Naive B cell (primary cell): Measurements from ENCODE around the gene VPS8. TPM values are rescaled to one million over a fixed set of nuclear protein-coding genes. Genes with fewer than 3 reads are reported as not detected.
"Not testable (repeated sequence)": the region's sequence is repeated elsewhere in the genome, so short reads cannot be mapped to it uniquely, and the experiment has no call there.

Experiments used
- ATAC-seq, 2 donors: fragments of 150-1000 bp; cut with Tn5 transposase; 2 replicates each; pipeline ENCODE4 v1.10.0; 2021; ENCODE audit warnings: low read depth in 2 of 2, mild to moderate bottlenecking in 2 of 2, moderate library complexity in 2 of 2
- DNase-seq: peaks from one replicate; pipeline ENCODE4 v3.0.0; 2022
- H3K27ac Mint-ChIP-seq, 6 donors: one replicate each; pipeline ENCODE4 v1.8.0; 2020 to 2022; ENCODE audit warnings: mild to moderate bottlenecking in 6 of 6, mixed read lengths in 6 of 6, moderate library complexity in 5 of 6, inconsistent platforms in 2 of 6
- H3K27me3 Mint-ChIP-seq, 3 donors: one replicate each; pipeline ENCODE4 v1.8.0; 2021 to 2022; ENCODE audit warnings: mixed read lengths in 3 of 3, mild to moderate bottlenecking in 1 of 3
- H3K36me3 Mint-ChIP-seq, 2 donors: one replicate each; pipeline ENCODE4 v1.8.0; 2020 to 2022; ENCODE audit warnings: mixed read lengths in 2 of 2, inconsistent platforms in 1 of 2, mild to moderate bottlenecking in 1 of 2
- H3K4me1 Mint-ChIP-seq, 3 donors: one replicate each; pipeline ENCODE4 v1.8.0; 2020 to 2022; ENCODE audit warnings: mixed read lengths in 3 of 3, inconsistent platforms in 1 of 3, mild to moderate bottlenecking in 1 of 3, moderate library complexity in 1 of 3
- H3K4me3 Mint-ChIP-seq, 8 donors: one replicate each; pipeline ENCODE4 v1.8.0; 2020 to 2022; ENCODE audit warnings: mild to moderate bottlenecking in 8 of 8, mixed read lengths in 8 of 8, moderate library complexity in 8 of 8, inconsistent platforms in 2 of 8
- H3K9me3 Mint-ChIP-seq, 7 donors: one replicate each; pipeline ENCODE4 v1.8.0; 2020 to 2022; ENCODE audit warnings: mixed read lengths in 7 of 7, mild to moderate bottlenecking in 5 of 7, inconsistent platforms in 2 of 7, moderate library complexity in 1 of 7
- polyA plus RNA-seq, 6 donors: library from polyadenylated mRNA; unstranded; fragments of 300-500 nt; fragmentation: Illumina TruSeq; gene quantifications; one replicate each; pipeline ENCODE4 v1.2.3, GENCODE V29; 2021; ENCODE audit warnings: low read depth in 6 of 6

The VPS8 gene
- polyA plus RNA-seq, 6 donors from 2014 or later, result 19.4 to 33.2 (median 23.7) TPM

- ATAC-seq (peak in 1 of 2 donors; percentile 44), DNase-seq (peak; percentile 5)
- H3K4me3 Mint-ChIP-seq, result no peak overlapping the region
- H3K27me3 Mint-ChIP-seq, result no peaks in the 10 kb centered on the region
- H3K9me3 Mint-ChIP-seq, result no peaks in the 10 kb centered on the region
- H3K36me3 Mint-ChIP-seq, result peaks cover 7 to 21% of the 10 kb centered on the region in 2 donors
- H3K4me1 Mint-ChIP-seq, result no peaks in the 10 kb centered on the region
- H3K27ac Mint-ChIP-seq, result peak overlapping the region in 2 of 6 donors; percentile 31 to 41
These were observed 63.0 kb downstream of the VPS8 start for GRCh38 chr3:184874709-184875644.

GRCh38 chr3:184880276-184881019 lies 68.5 kb downstream of the VPS8 start:
- peaks cover 25 to 40% of the 10 kb centered on the region in 2 donors for H3K36me3 Mint-ChIP-seq
- no peak overlapping the region for H3K27ac Mint-ChIP-seq
- ATAC-seq, result no peak
- no peak for DNase-seq
- no peak overlapping the region for H3K4me3 Mint-ChIP-seq
- peaks cover 0 to 2% (median 0%) of the 10 kb centered on the region in 7 donors for H3K9me3 Mint-ChIP-seq
- peaks cover 8 to 16% (median 12%) of the 10 kb centered on the region in 3 donors for H3K4me1 Mint-ChIP-seq
- H3K27me3 Mint-ChIP-seq, result no peaks in the 10 kb centered on the region

GRCh38 chr3:184884359-184885017 lies 72.5 kb downstream of the VPS8 start:
- no peak overlapping the region for H3K4me3 Mint-ChIP-seq
- H3K9me3 Mint-ChIP-seq, result peaks cover 0 to 2% (median 0%) of the 10 kb centered on the region in 7 donors
- peak; percentile 42 to 76 for ATAC-seq
- H3K4me1 Mint-ChIP-seq, result peaks cover 8 to 16% (median 12%) of the 10 kb centered on the region in 3 donors
- DNase-seq, result peak; percentile 14
- peaks cover 15 to 48% of the 10 kb centered on the region in 2 donors for H3K36me3 Mint-ChIP-seq
- no peaks in the 10 kb centered on the region for H3K27me3 Mint-ChIP-seq
- H3K27ac Mint-ChIP-seq, result peak overlapping the region in 5 of 6 donors; percentile 34 to 76 (median 49)

GRCh38 chr3:184885112-184885511 lies 73.1 kb downstream of the VPS8 start:
- Mint-ChIP-seq H3K4me3 (no peak overlapping the region), H3K36me3 (peaks cover 17 to 49% of the 10 kb centered on the region in 2 donors), H3K9me3 (peaks cover 0 to 2% (median 0%) of the 10 kb centered on the region in 7 donors), H3K27me3 (no peaks in the 10 kb centered on the region), H3K27ac (peak overlapping the region in 2 of 6 donors; percentile 34 to 76), H3K4me1 (peaks cover 8 to 16% (median 12%) of the 10 kb centered on the region in 3 donors)
- DNase-seq (no peak), ATAC-seq (no peak)

- Mint-ChIP-seq H3K4me3 (no peak overlapping the region), H3K36me3 (peaks cover 17 to 39% of the 10 kb centered on the region in 2 donors), H3K27me3 (no peaks in the 10 kb centered on the region), H3K9me3 (peaks cover 0 to 2% (median 0%) of the 10 kb centered on the region in 7 donors), H3K4me1 (peaks cover 8 to 16% (median 12%) of the 10 kb centered on the region in 3 donors), H3K27ac (no peak overlapping the region)
- ATAC-seq (no peak), DNase-seq (no peak)
These were observed 75.6 kb downstream of the VPS8 start for GRCh38 chr3:184887574-184887973.

- Mint-ChIP-seq H3K27me3 (no peaks in the 10 kb centered on the region), H3K9me3 (no peaks in the 10 kb centered on the region), H3K4me3 (no peak overlapping the region), H3K27ac (no peak overlapping the region), H3K36me3 (peaks cover 7 to 21% of the 10 kb centered on the region in 2 donors), H3K4me1 (peaks cover 6 to 8% (median 7%) of the 10 kb centered on the region in 3 donors)
- no peak for DNase-seq
- no peak for ATAC-seq
These were observed 77.4 kb downstream of the VPS8 start for GRCh38 chr3:184889312-184889904.

- no peaks in the 10 kb centered on the region for H3K27me3 Mint-ChIP-seq
- H3K4me3 Mint-ChIP-seq, result no peak overlapping the region
- no peaks in the 10 kb centered on the region for H3K9me3 Mint-ChIP-seq
- DNase-seq (no peak), ATAC-seq (no peak)
- H3K4me1 Mint-ChIP-seq, result no peaks in the 10 kb centered on the region
- no peak overlapping the region for H3K27ac Mint-ChIP-seq
- H3K36me3 Mint-ChIP-seq, result peaks cover 6 to 8% of the 10 kb centered on the region in 2 donors
These were observed 82.1 kb downstream of the VPS8 start for GRCh38 chr3:184894051-184894450.

- Mint-ChIP-seq H3K36me3 (peaks cover 0 to 8% of the 10 kb centered on the region in 2 donors), H3K4me1 (no peaks in the 10 kb centered on the region), H3K9me3 (no peaks in the 10 kb centered on the region), H3K27me3 (no peaks in the 10 kb centered on the region), H3K27ac (no peak overlapping the region), H3K4me3 (no peak overlapping the region)
- DNase-seq (no peak), ATAC-seq (no peak)
These were observed 83.4 kb downstream of the VPS8 start for GRCh38 chr3:184895350-184895749.

- Mint-ChIP-seq H3K4me3 (no peak overlapping the region), H3K9me3 (no peaks in the 10 kb centered on the region), H3K27ac (no peak overlapping the region), H3K27me3 (no peaks in the 10 kb centered on the region), H3K4me1 (no peaks in the 10 kb centered on the region), H3K36me3 (peaks cover 0 to 8% of the 10 kb centered on the region in 2 donors)
- no peak for ATAC-seq
- no peak for DNase-seq
These were observed 84.4 kb downstream of the VPS8 start for GRCh38 chr3:184896336-184896735.

- Mint-ChIP-seq H3K9me3 (peaks cover 0 to 8% (median 3%) of the 10 kb centered on the region in 7 donors), H3K4me1 (no peaks in the 10 kb centered on the region), H3K27me3 (no peaks in the 10 kb centered on the region), H3K27ac (no peak overlapping the region), H3K36me3 (peaks cover 13 to 25% of the 10 kb centered on the region in 2 donors), H3K4me3 (no peak overlapping the region)
- DNase-seq (no peak), ATAC-seq (no peak)
These were observed 88.1 kb downstream of the VPS8 start for GRCh38 chr3:184899953-184900595.

GRCh38 chr3:184907031-184907430 lies 95.1 kb downstream of the VPS8 start:
- H3K27me3 Mint-ChIP-seq, H3K27ac Mint-ChIP-seq, H3K4me3 Mint-ChIP-seq, DNase-seq, ATAC-seq, H3K4me1 Mint-ChIP-seq: not testable (repeated sequence)
- H3K36me3 Mint-ChIP-seq, result peaks cover 29 to 32% of the 10 kb centered on the region in 2 donors
- H3K9me3 Mint-ChIP-seq, result peaks cover 0 to 13% (median 6%) of the 10 kb centered on the region in 7 donors
